Stimulated activated memory B cell treated with anti-CD40 and anti-IgM and Interleukin-4, amounts not matched to agents 10 μg/mL and 1 μg/mL and 100 μg/mL, for 72 hours (primary cell): ENCODE results near the gene RPS17.
"Not testable (repeated sequence)": the region's sequence is repeated elsewhere in the genome, so short reads cannot be mapped to it uniquely, and the experiment has no call there.

Source experiments
- ATAC-seq: fragments of 150-1000 bp; cut with Tn5 transposase; 2 replicates; pipeline ENCODE4 v1.10.0; 2021
- H3K27ac Mint-ChIP-seq: one replicate; pipeline ENCODE4 v1.8.0; 2022; ENCODE audit warnings: mild to moderate bottlenecking, mixed read lengths
- H3K27me3 Mint-ChIP-seq: one replicate; pipeline ENCODE4 v1.8.0; 2022; ENCODE audit warnings: mixed read lengths
- H3K36me3 Mint-ChIP-seq: one replicate; pipeline ENCODE4 v1.8.0; 2022; ENCODE audit warnings: mixed read lengths
- H3K4me1 Mint-ChIP-seq: one replicate; pipeline ENCODE4 v1.8.0; 2022; ENCODE audit warnings: mixed read lengths
- H3K4me3 Mint-ChIP-seq: one replicate; pipeline ENCODE4 v1.8.0; 2022; ENCODE audit warnings: mild to moderate bottlenecking, moderate library complexity, mixed read lengths
- H3K9me3 Mint-ChIP-seq: one replicate; pipeline ENCODE4 v1.8.0; 2022; ENCODE audit warnings: mixed read lengths

Gene RPS17

DNA sequence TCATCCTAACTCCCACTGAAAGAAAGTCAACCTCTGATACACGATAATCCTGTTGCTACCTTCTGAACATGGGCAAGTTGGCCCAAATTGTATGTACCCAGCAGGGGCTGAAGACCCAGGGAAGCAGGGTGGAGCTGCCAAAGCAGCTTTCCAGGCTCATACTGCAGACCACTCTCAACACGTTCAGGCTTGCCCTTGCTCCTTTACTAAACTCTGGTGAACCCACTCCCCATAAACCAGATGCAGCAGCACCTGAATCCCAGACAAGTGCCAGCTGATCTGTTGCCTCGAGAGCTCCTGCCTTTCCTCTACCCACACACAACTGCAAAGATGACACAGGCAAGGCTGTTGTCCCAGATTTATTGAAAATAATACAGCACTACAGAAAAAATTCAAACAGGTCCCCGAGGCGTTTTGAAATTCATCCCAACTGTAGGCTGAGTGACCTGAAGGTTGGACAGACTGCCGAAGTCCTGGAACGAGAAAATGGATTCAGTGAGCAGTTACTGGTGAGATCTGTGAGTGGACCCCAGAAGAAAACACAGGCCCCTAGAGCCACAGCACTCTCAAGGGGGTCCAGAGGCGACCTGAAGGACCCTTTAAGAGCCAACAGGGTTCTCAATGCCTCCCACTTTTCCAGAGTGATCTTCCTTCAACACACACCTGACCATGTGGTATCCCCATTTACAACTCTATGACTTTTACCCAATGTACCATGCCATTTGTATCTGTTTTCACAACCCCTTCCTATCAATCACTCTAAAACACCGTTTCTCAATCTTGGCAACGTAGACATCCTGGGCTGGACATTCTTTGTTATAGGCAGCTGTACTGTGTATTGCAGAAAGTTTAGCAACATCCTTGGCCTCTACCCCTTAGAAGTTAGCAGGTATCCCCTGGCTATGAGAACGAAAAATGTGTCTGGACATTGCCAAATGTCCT lies 3.6 kb downstream of the RPS17 start:
- H3K27me3 Mint-ChIP-seq: no peaks in the 10 kb centered on the region
- no peaks in the 10 kb centered on the region for H3K9me3 Mint-ChIP-seq
- peaks cover 46% of the 10 kb centered on the region for H3K4me1 Mint-ChIP-seq
- H3K27ac Mint-ChIP-seq: peak overlapping the region; percentile 94
- H3K36me3 Mint-ChIP-seq: peaks cover 65% of the 10 kb centered on the region
- ATAC-seq: no peak
- peak overlapping the region; percentile 94 for H3K4me3 Mint-ChIP-seq

DNA sequence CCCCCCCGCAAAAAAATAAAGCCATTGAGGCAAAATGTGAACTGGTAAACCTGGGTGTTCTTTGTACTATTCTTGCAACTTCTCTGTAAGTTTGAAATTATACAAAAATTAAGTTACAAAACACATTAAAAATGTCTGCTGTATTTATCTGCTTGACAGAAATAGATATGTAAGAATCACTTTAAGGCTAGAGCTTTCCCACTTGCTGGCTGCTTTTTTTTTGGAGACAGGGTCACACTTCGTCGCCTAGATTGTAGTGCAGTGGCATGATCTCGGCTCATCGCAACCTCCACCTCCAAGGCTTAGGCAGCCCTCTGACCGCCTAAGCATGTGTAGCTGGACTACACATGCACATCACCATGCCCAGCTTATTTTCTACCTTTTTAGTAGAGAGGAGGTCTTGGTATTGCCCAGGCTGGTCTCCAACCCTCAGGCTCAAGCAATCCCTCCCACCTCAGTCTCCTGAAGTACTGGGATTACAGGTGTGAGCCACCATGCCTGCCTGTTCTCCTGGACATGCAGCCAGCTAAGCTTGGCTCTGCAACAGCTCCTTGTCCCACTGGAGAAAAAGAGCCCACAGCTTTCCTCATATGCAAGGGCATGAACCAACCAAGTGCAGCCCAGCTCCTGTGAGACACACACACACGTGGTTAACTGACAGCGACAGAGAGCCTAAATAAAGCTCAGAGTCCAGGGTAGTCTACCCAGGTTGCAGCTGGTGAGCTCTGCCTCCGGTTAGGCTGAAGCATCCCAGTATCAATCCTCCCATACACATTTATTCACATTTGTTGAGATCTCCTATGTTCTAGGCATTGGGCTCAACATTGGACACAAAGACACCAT lies 4.5 kb downstream of the RPS17 start:
- peaks cover 70% of the 10 kb centered on the region for H3K36me3 Mint-ChIP-seq
- no peak for ATAC-seq
- no peaks in the 10 kb centered on the region for H3K27me3 Mint-ChIP-seq
- peaks cover 49% of the 10 kb centered on the region for H3K4me1 Mint-ChIP-seq
- peak overlapping the region; percentile 94 for H3K27ac Mint-ChIP-seq
- no peak overlapping the region for H3K4me3 Mint-ChIP-seq
- H3K9me3 Mint-ChIP-seq: no peaks in the 10 kb centered on the region

DNA sequence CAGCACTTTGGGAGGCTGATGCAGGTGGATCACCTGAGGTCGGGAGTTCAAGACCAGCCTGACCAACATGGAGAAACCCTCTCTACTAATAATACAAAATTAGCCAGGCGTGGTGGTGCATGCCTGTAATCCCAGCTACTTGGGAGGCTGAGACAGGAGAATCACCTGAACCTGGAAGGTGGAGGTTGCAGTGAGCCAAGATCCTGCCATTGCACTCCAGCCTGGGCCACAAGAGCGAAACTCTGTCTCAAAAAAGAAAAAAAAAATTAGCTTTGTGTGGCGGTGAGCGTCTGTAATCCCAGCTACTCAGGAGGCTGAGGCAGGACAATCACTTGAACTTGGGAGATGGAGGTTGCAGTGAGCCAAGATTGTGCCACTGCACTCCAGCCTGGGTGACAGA lies 5.1 kb downstream of the RPS17 start:
- not testable (repeated sequence) for H3K9me3 Mint-ChIP-seq, H3K27ac Mint-ChIP-seq, H3K27me3 Mint-ChIP-seq, H3K4me3 Mint-ChIP-seq, ATAC-seq
- peaks cover 54% of the 10 kb centered on the region for H3K4me1 Mint-ChIP-seq
- H3K36me3 Mint-ChIP-seq: peaks cover 70% of the 10 kb centered on the region

DNA sequence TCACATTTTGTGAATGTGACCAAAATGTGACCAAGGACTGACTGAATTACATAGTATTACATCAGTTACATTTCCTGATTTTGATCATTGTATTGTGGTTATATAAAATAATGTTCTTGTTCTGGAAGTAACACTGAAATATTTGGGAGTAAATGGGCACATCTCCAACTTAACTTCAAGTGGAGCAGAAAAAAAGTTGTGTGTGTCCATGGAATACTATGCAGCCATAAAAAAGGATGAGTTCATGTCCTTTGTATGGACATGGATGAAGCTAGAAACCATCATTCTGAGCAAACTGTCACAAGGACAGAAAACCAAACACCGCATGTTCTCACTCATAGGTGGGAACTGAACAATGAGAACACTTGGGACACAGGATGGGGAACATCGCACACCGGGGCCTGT lies 5.8 kb downstream of the RPS17 start:
- H3K27ac Mint-ChIP-seq, ATAC-seq, H3K9me3 Mint-ChIP-seq, H3K4me3 Mint-ChIP-seq, H3K27me3 Mint-ChIP-seq: not testable (repeated sequence)
- H3K36me3 Mint-ChIP-seq: peaks cover 64% of the 10 kb centered on the region
- peaks cover 56% of the 10 kb centered on the region for H3K4me1 Mint-ChIP-seq

DNA sequence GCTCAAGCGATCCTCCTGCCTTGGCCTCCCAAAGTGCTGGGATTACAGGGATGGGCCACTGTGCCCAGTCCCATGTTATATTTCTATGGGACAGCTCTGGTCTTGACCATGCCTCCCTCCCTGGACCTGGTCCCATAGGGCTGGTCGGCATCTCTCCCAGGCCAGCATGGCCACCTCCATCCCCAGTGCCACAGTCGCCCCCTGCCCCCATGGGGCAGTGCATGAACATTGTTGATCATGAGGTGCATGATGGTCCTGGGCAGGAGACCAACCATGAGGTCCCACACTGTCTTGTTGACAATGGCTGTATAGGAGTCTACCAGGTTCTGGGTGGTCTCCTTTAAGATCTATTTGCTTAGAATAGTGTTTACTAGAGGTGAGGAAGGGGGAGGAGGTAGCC lies 6.5 kb downstream of the RPS17 start:
- Mint-ChIP-seq H3K4me1 (peaks cover 50% of the 10 kb centered on the region), H3K4me3 (no peak overlapping the region), H3K27me3 (no peaks in the 10 kb centered on the region), H3K9me3 (no peaks in the 10 kb centered on the region), H3K36me3 (peaks cover 57% of the 10 kb centered on the region), H3K27ac (no peak overlapping the region)
- no peak for ATAC-seq

DNA sequence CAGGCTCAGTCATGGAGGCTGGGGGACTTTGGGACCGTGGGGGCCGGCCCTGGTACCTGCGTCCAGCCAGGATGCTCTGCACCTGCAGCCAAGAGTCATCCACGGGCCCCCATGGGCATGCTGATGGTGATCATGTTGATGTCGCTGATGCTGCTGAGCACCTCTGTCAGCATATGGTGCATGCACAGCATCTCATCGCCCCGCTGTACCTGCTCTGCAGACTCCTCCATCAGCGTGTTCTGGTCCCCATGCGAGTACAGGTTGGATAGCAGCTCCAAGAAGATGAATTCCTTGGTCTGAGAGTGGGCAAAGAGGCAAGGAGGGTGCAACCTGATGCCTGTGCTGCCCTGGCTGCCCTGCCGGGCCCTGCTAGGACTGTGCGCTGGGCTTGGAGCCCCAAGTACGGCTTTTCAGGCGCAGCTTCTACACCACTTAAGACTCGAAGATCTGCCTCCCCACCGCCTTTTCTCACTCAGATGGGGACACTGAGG lies 7.2 kb downstream of the RPS17 start:
- H3K36me3 Mint-ChIP-seq: peaks cover 49% of the 10 kb centered on the region
- H3K27me3 Mint-ChIP-seq: no peaks in the 10 kb centered on the region
- peaks cover 42% of the 10 kb centered on the region for H3K4me1 Mint-ChIP-seq
- no peak overlapping the region for H3K27ac Mint-ChIP-seq
- no peaks in the 10 kb centered on the region for H3K9me3 Mint-ChIP-seq
- ATAC-seq: no peak
- no peak overlapping the region for H3K4me3 Mint-ChIP-seq

DNA sequence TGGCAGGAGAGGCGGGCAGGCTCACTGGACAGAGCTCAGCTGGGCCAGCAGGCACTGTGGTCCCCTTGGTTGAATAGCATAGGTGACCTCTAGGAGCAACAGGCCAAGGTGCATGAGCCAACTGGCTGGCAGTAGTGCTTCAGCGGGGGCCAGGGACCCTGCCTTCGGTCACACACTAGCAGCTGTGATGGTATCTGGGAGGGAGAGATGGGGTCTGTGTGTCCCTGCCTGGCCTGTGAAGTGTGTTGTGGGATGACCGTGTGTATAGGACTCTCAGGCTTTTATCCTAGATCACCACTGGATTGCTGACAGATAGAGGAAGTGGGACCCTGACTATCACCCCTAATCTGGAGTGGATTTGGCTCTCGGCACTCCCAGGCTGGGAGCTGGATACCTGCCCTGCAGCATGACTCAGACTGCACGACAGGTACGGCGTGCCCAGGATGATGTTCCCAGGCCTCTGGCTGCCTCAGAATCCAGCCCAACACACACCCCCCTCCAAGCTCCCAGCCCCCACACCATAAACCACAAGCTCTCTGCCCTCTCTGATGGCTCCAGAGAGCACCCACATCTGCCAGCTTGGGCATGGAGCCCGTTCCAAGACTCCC lies 7.8 kb downstream of the RPS17 start:
- Mint-ChIP-seq H3K27ac (no peak overlapping the region), H3K4me3 (no peak overlapping the region), H3K9me3 (no peaks in the 10 kb centered on the region), H3K36me3 (peaks cover 44% of the 10 kb centered on the region), H3K27me3 (no peaks in the 10 kb centered on the region), H3K4me1 (peaks cover 36% of the 10 kb centered on the region)
- ATAC-seq: no peak

DNA sequence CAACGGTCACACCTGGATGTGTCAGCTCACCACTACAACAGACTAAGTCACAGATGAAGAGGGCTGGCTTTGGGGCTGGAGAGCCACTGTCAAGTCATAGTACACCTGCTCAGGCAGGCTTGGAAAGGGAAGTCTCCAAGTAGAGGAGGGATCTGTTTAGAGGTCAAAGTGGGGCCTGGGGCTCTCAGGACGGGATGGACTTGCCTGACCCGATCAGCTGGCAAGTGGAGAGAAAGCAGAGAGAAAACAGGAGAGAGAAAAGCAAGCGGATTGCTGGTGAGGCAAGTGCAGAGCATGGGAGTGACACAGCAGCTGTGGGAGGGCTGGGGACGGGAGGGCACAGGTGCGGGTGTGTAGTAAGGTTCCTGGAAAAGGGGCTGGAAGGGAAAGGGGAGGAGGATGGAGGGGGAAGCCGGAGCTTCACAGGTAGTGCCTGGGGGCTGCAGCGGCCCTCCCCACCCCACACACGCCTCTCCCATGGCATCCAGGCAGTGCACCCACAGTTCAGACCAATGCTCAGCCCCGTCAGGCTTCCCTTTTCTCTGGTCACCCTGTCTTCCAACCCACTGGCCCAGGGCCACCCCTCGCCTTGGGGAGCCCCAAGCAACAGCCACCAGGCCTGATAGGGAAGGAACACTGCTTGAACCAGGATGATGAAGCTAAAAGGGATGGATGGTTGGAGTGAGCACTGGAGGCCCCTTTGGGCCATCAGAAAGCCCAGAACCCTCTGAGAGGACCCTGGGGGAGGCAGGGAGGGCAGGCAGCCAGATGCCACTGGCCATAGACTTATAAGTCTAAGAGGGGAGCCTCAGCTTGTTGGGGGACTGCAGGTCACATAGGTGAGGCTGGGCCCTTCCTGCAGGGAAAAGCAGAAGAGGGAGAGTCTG lies 8.5 kb downstream of the RPS17 start:
- no peak overlapping the region for H3K4me3 Mint-ChIP-seq
- H3K4me1 Mint-ChIP-seq: peaks cover 29% of the 10 kb centered on the region
- H3K27me3 Mint-ChIP-seq: no peaks in the 10 kb centered on the region
- H3K36me3 Mint-ChIP-seq: peaks cover 36% of the 10 kb centered on the region
- peak overlapping the region; percentile 20 for H3K27ac Mint-ChIP-seq
- no peak for ATAC-seq
- H3K9me3 Mint-ChIP-seq: no peaks in the 10 kb centered on the region

DNA sequence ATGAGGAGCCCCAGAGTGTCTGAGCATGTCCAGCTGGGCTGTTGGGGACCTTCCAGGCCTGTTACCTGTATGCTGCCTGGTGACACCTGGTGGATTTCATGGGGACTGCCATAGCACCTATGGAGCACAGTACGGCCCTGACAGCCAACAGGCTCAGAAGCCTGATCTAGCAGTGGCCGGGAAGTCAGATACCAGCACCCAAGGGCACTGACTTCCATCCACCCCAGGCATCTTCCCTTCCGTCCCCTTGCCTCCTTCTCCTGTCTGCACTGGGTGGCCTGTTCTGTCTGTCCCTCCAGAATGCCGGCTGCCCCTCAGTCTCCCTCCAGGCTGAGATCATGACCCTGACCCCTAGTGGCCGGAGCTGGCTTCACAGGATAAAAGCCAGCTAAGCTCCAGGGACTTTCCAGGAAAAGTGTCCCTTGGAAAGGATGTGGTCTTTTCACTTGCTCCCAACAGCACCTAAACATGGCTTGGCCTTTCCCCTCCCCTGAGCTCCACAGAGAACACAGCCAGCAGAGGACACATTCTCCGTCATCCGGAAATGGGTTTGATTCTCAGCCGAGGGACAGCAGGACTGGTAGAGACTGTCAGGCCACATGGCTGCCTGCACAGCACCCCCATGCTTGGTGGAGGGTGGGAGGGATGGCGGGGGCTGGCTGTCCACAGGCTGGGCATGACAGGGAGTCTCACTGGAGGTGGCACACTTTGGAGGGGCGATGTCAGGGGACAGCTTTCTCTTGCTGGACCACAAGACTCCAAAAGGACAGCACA lies 9.5 kb downstream of the RPS17 start:
- ATAC-seq: peak; percentile 84
- Mint-ChIP-seq H3K27ac (peak overlapping the region; percentile 20), H3K9me3 (no peaks in the 10 kb centered on the region), H3K36me3 (peaks cover 27% of the 10 kb centered on the region), H3K4me3 (peak overlapping the region; percentile 66), H3K4me1 (peaks cover 20% of the 10 kb centered on the region), H3K27me3 (no peaks in the 10 kb centered on the region)

DNA sequence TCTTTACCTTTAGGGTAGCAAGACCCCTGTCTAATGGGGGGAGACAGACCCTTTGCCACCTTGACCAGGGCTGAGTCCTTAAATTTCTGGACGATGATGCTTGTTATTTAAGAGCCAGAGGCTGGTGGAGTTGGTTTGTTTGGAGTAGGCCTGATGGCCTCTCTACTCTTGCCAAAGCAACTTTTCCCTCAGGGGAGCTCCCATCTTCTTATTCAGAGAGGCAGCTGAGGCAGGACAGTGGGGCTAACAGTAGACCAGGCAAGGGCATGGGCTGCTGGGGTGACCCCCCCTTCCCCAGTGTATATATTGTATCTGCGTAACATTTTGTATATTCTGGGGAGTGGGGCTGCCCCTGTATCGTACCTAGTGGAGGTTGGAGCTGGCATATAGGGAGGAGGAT lies 10.3 kb downstream of the RPS17 start:
- no peak for ATAC-seq
- Mint-ChIP-seq H3K4me3 (no peak overlapping the region), H3K9me3 (no peaks in the 10 kb centered on the region), H3K27ac (no peak overlapping the region), H3K27me3 (no peaks in the 10 kb centered on the region), H3K4me1 (peaks cover 20% of the 10 kb centered on the region), H3K36me3 (peaks cover 19% of the 10 kb centered on the region)

DNA sequence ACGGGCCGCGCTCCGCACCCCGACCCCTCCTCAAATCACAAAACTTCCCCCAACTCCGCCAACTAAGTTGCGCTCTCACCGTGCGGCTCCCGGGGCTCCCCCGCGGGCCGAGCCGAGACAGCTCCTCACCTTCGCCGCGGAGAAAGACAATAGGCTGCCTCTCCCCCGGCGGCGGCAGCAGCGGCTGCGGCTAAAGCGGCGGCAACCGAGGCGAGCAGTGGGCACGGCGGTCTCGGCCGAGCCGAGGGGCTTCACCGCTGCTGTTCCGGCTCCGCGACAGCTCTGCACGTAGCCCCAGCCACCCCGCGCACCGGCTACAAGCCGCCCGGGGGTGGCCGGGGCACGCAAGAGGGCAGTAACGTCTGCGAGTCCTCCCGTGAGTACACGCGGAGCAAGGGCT lies 26.7 kb downstream of the RPS17 start:
- not testable (repeated sequence) for H3K27me3 Mint-ChIP-seq, H3K4me1 Mint-ChIP-seq

DNA sequence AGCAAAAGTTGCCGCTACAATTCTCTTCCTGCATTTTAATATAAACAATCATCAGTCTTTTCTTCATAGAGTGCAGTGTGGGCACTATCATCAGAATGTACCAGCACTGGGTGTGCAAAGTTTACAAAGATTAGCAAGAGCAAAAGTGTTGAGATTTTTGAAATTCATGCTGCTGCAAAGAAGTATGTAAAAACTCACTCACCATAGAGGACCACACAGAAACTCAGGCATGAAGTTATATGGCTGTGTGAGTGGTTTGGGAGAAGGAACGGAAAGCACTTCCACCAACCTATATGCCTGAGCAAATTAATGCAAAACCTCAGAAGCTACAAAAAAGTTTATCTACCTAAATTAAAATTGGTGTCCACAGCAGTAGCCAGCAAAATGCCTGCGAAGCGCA lies 32.6 kb downstream of the RPS17 start:
- H3K27ac Mint-ChIP-seq, H3K27me3 Mint-ChIP-seq, H3K4me3 Mint-ChIP-seq, H3K9me3 Mint-ChIP-seq, ATAC-seq, H3K4me1 Mint-ChIP-seq, H3K36me3 Mint-ChIP-seq: not testable (repeated sequence)

More for the DNA sequence above, 26.7 kb downstream of the RPS17 start:
- H3K36me3 Mint-ChIP-seq, H3K9me3 Mint-ChIP-seq, ATAC-seq, H3K4me3 Mint-ChIP-seq, H3K27ac Mint-ChIP-seq: not testable (repeated sequence)

DNA sequence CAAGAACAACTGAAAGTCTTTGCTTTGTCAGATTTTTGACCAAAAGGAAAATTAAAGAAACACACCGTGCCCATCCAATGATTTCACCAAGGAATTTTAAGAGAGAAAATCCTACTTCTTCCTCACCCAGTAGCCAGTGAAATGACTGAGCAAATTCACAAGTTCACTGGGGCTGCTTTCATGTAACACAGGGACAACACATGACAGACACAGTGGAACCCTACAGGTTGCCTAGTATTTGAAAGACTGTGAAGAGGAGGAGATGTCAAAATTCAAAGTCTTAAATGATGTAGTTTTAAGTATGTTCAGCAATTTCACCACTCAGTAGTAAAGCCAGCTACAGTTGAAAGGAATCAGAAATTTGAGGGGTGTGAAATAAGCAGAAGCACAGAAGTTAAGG lies 33.2 kb downstream of the RPS17 start:
- ATAC-seq, H3K36me3 Mint-ChIP-seq, H3K4me3 Mint-ChIP-seq, H3K9me3 Mint-ChIP-seq, H3K4me1 Mint-ChIP-seq, H3K27ac Mint-ChIP-seq, H3K27me3 Mint-ChIP-seq: not testable (repeated sequence)

DNA sequence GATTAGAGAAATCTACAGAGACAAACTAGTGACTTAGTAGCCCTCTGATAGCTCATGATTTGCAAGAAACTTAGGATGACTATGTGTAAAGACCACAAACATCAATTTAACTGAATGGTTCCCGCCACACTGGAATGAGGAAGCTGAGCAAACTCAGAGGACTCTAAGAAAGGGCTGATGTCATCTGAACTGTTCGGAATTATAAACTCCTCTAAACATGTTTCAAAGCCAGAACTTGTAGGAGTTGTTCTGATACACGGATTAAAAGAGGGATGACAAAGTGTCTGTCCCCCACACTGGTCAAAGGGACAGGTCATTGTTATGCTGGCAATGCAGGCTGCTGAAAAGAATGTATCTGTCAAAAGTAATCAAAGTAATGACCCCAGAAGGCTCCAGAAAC lies 34.4 kb downstream of the RPS17 start:
- not testable (repeated sequence) for H3K27ac Mint-ChIP-seq, H3K36me3 Mint-ChIP-seq, ATAC-seq, H3K9me3 Mint-ChIP-seq, H3K4me1 Mint-ChIP-seq, H3K4me3 Mint-ChIP-seq, H3K27me3 Mint-ChIP-seq
